Measurements from ENCODE around the gene FASTKD1.
"Not testable (repeated sequence)": the region's sequence is repeated elsewhere in the genome, so short reads cannot be mapped to it uniquely, and the experiment has no call there.

FASTKD1 gene

GRCh38 chr2:169542433-169542832, 31.2 kb downstream of the FASTKD1 start:
- TF ChIP-seq, protein P1, sequence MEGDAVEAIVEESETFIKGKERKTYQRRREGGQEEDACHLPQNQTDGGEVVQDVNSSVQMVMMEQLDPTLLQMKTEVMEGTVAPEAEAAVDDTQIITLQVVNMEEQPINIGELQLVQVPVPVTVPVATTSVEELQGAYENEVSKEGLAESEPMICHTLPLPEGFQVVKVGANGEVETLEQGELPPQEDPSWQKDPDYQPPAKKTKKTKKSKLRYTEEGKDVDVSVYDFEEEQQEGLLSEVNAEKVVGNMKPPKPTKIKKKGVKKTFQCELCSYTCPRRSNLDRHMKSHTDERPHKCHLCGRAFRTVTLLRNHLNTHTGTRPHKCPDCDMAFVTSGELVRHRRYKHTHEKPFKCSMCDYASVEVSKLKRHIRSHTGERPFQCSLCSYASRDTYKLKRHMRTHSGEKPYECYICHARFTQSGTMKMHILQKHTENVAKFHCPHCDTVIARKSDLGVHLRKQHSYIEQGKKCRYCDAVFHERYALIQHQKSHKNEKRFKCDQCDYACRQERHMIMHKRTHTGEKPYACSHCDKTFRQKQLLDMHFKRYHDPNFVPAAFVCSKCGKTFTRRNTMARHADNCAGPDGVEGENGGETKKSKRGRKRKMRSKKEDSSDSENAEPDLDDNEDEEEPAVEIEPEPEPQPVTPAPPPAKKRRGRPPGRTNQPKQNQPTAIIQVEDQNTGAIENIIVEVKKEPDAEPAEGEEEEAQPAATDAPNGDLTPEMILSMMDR (IDR thresholded peaks at IDR 0.05; ENCODE audit: low read depth, low read length): no peak
- DNase-seq (ENCODE audit: low read depth in 2 of 2): no peak

GRCh38 chr2:169540146-169540545, 33.5 kb downstream of the FASTKD1 start:
- DNase-seq (ENCODE audit: low read depth in 2 of 2): no peak
- TF ChIP-seq, protein P1 (IDR thresholded peaks at IDR 0.05; ENCODE audit: low read depth, low read length): no peak
- no peak overlapping the region for H3K4me3 ChIP-seq (replicated peaks in 1 of 2; ENCODE audit: low read depth in 2 of 2, low read length in 2 of 2)

More at GRCh38 chr2:169542433-169542832, 31.2 kb downstream of the FASTKD1 start:
- no peak overlapping the region for H3K4me3 ChIP-seq (replicated peaks in 1 of 2; ENCODE audit: low read depth in 2 of 2, low read length in 2 of 2)

DNA sequence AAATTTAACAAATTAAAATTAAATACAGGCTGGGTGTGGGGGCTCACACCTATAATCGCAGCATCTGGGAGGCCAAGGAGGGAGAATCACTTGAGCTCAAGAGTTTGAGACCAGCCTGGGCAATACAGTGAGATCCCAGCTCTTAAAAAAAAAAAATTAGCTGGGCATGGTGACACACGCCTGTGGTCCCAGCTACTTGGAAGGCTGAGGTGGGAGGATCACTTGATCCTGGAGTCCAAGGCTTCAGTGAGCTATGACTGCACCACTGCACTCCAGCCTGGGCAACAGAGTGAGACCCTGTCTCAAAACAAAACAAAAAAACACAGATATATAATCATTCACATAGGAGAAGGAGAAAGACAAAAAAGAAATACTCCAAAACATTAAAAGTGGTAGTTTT, 34.2 kb downstream of the FASTKD1 start:
- DNase-seq (ENCODE audit: low read depth in 2 of 2); H3K4me3 ChIP-seq (replicated peaks in 1 of 2; ENCODE audit: low read depth in 2 of 2, low read length in 2 of 2): not testable (repeated sequence)

- peak; percentile 61 to 71 for DNase-seq (ENCODE audit: low read depth in 2 of 2)
- TF ChIP-seq, protein P1 (IDR thresholded peaks at IDR 0.05; ENCODE audit: low read depth, low read length): peak; percentile 77
- no peak overlapping the region for H3K4me3 ChIP-seq (replicated peaks in 1 of 2; ENCODE audit: low read depth in 2 of 2, low read length in 2 of 2)
Observed at GRCh38 chr2:169528271-169528701, 45.4 kb downstream of the FASTKD1 start.

DNA sequence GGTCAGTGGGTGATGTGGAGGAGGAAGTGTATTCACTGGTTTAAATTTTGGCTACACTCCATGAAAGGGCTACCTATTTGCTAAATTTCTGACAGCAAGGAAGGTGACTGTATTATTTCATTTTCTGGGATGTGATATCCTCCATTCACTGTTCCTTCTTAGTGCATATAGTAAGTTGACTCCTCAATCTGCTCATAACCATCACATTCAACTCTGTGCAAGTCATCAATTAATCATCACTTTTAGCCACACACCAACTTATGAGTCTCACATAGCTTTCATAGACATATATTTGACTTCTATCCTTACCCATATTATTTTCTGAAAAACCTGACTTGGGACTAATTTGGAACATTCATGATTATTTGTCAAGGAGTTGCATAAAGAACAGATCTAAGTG, 47.2 kb downstream of the FASTKD1 start:
- peak in 1 of 2 donors; percentile 19 for DNase-seq (ENCODE audit: low read depth in 2 of 2)
- no peak overlapping the region for H3K4me3 ChIP-seq (replicated peaks in 1 of 2; ENCODE audit: low read depth in 2 of 2, low read length in 2 of 2)
- TF ChIP-seq, protein P1 (IDR thresholded peaks at IDR 0.05; ENCODE audit: low read depth, low read length): no peak

- no peak for DNase-seq (ENCODE audit: low read depth in 2 of 2)
- TF ChIP-seq, protein P1 (IDR thresholded peaks at IDR 0.05; ENCODE audit: low read depth, low read length): no peak
Observed at GRCh38 chr2:169525434-169525833, 48.2 kb downstream of the FASTKD1 start.

GRCh38 chr2:169523681-169524080, 50.0 kb downstream of the FASTKD1 start:
- no peak overlapping the region for H3K4me3 ChIP-seq (replicated peaks in 1 of 2; ENCODE audit: low read depth in 2 of 2, low read length in 2 of 2)
- no peak for DNase-seq (ENCODE audit: low read depth in 2 of 2)
- TF ChIP-seq, protein P1 (IDR thresholded peaks at IDR 0.05; ENCODE audit: low read depth, low read length): no peak

More at GRCh38 chr2:169525434-169525833, 48.2 kb downstream of the FASTKD1 start:
- H3K4me3 ChIP-seq (replicated peaks in 1 of 2; ENCODE audit: low read depth in 2 of 2, low read length in 2 of 2): no peak overlapping the region
